GM12878 (cell line): Measurements from ENCODE around the gene TAAR8. TPM values are rescaled to one million over a fixed set of nuclear protein-coding genes. Genes with fewer than 3 reads are reported as not detected.

ENCODE experiments used
- ATAC-seq: fragments of 200-7000 bp; cut with Tn5 transposase; 3 replicates; pipeline ENCODE4 v1.9.1; 2020; ENCODE audit warnings: mild to moderate bottlenecking, moderate library complexity
- BruUV-seq: library from RNA; stranded (reverse); fragments of 400-500 nt; replicated peaks from 2 replicates; lab custom pipeline; 2021; lab: Mats Ljungman, UMichigan
- CTCF ChIA-PET: fragments of 300-600 bp; sonication (Branson Sonifier 250); formaldehyde crosslinking; extraction: SDS; loops from one replicate; lab custom pipeline; 2021; ENCODE audit warnings: inconsistent platforms; lab: Yijun Ruan, JAX
- POLR2A ChIA-PET: fragments of 350-600 bp; formaldehyde crosslinking; extraction: SDS; loops from one replicate; lab custom pipeline; 2021; ENCODE audit warnings: inconsistent platforms; lab: Charles Lee
- RAD21 ChIA-PET: fragments of 300-600 bp; sonication (Branson Sonifier 250); formaldehyde crosslinking; loops from one replicate; lab custom pipeline; 2023; ENCODE audit warnings: antibody characterized with exemption; ENCODE audit not compliant: unreplicated experiment; lab: Charles Lee
- SMC1A ChIA-PET: fragments of 300-600 bp; sonication (Branson Sonifier 250); formaldehyde crosslinking; loops from one replicate; lab custom pipeline; 2023; ENCODE audit not compliant: unreplicated experiment, uncharacterized antibody; lab: Charles Lee
- DNase-seq: peaks from one replicate; pipeline ENCODE4 v3.0.0-alpha.2; 2011; ENCODE audit warnings: low read depth, low spot score
- FAIRE-seq: peaks from 3 replicates; lab custom pipeline; 2011; peaks lifted over from hg19 to GRCh38; lab: Jason Lieb, UNC
- H2AFZ ChIP-seq: 2 replicates; pipeline ENCODE4 v1.6.0; 2011; ENCODE audit warnings: low read depth, low read length, control low read depth; ENCODE audit not compliant: control insufficient read depth
- H3K27ac ChIP-seq: 2 replicates; pipeline ENCODE4 v1.5.1; 2011; ENCODE audit warnings: control low read depth; ENCODE audit not compliant: control insufficient read depth, insufficient read depth
- H3K27me3 ChIP-seq, 2 experiments: replicated peaks in 1 of 2; 2 replicates each; pipeline versions ENCODE4 v1.6.0 to v1.6.1; 2011; ENCODE audit warnings: low read length in 1 of 2; ENCODE audit not compliant: control insufficient read depth in 2 of 2, insufficient read depth in 2 of 2
- H3K36me3 ChIP-seq, 2 experiments: 2 replicates each; pipeline ENCODE4 v1.5.1; 2011; ENCODE audit warnings: low read length in 1 of 2; ENCODE audit not compliant: control insufficient read depth in 2 of 2, insufficient read depth in 2 of 2
- H3K4me1 ChIP-seq: 2 replicates; pipeline ENCODE4 v1.6.1; 2011; ENCODE audit warnings: mild to moderate bottlenecking, low read length, moderate library complexity, mixed read lengths; ENCODE audit not compliant: control insufficient read depth, insufficient read depth
- H3K4me2 ChIP-seq: 2 replicates; pipeline ENCODE4 v1.6.0; 2011; ENCODE audit warnings: control low read depth; ENCODE audit not compliant: control insufficient read depth, insufficient read depth
- H3K4me3 ChIP-seq: fragments of 200-600 bp; sonication (generic); 2 replicates; pipeline ENCODE4 v1.5.1; 2016
- H3K79me2 ChIP-seq: 2 replicates; pipeline ENCODE4 v1.6.0; 2011; ENCODE audit warnings: low read length; ENCODE audit not compliant: control insufficient read depth, insufficient read depth
- H3K9ac ChIP-seq: 2 replicates; pipeline ENCODE4 v1.8.0; 2011; ENCODE audit warnings: low read length, control low read depth, mixed read lengths; ENCODE audit not compliant: control insufficient read depth, insufficient read depth
- H3K9me3 ChIP-seq: replicated peaks from 3 replicates; pipeline ENCODE4 v1.5.1; 2011; ENCODE audit warnings: mild to moderate bottlenecking, low read length; ENCODE audit not compliant: control insufficient read depth, insufficient read depth
- H4K20me1 ChIP-seq: 2 replicates; pipeline ENCODE4 v1.6.0; 2011; ENCODE audit not compliant: control insufficient read depth, insufficient read depth
- BHLHE40 ChIP-seq, 2 experiments: fragments of 450-650 bp in 1 of 2; IDR thresholded peaks; 2 replicates each; pipeline ENCODE4 v1.6.1; 2011 to 2017; ENCODE audit warnings: low read depth in 2 of 2, borderline replicate concordance in 1 of 2, improper control_type of control experiment in 1 of 2, low read length in 1 of 2, mild to moderate bottlenecking in 1 of 2
- CREB1 ChIP-seq: IDR thresholded peaks from 2 replicates; pipeline ENCODE4 v1.6.1; 2012; ENCODE audit warnings: low read depth, mild to moderate bottlenecking, inconsistent platforms
- FOXK2 ChIP-seq: fragments of 450-650 bp; IDR thresholded peaks from 2 replicates; pipeline ENCODE4 v1.6.1; 2017; ENCODE audit warnings: mild to moderate bottlenecking, moderate library complexity
- IKZF1 ChIP-seq: fragments of 450-650 bp; conservative IDR thresholded peaks from 2 replicates; pipeline ENCODE4 v1.6.1; 2017; ENCODE audit warnings: antibody characterized with exemption, mild to moderate bottlenecking
- IKZF2 ChIP-seq, 2 experiments: fragments of 450-650 bp; IDR thresholded peaks; 2 replicates each; pipeline ENCODE4 v1.6.1; 2017; ENCODE audit warnings: mild to moderate bottlenecking in 2 of 2, moderate library complexity in 2 of 2
- MAX ChIP-seq: IDR thresholded peaks from 2 replicates; pipeline ENCODE4 v1.6.1; 2012; ENCODE audit warnings: low read depth, low read length, improper control_type of control experiment
- MXI1 ChIP-seq: fragments of 150-350 bp; IDR thresholded peaks from 2 replicates; pipeline ENCODE4 v1.6.1; 2011; ENCODE audit warnings: low read depth, mild to moderate bottlenecking, inconsistent platforms, low read length, improper control_type of control experiment
- RAD51 ChIP-seq: fragments of 450-650 bp; IDR thresholded peaks from 2 replicates; pipeline ENCODE4 v1.6.1; 2016; ENCODE audit warnings: moderate library complexity, mild to moderate bottlenecking, inconsistent platforms
- RELB ChIP-seq: fragments of 450-650 bp; IDR thresholded peaks from 2 replicates; pipeline ENCODE4 v1.6.1; 2017; ENCODE audit warnings: low read depth, mild to moderate bottlenecking, moderate library complexity
- RUNX3 ChIP-seq: IDR thresholded peaks from 2 replicates; pipeline ENCODE4 v1.6.1; 2012; ENCODE audit warnings: low read length, inconsistent platforms
- SIN3A ChIP-seq: IDR thresholded peaks from 2 replicates; pipeline ENCODE4 v1.6.1; 2012; ENCODE audit warnings: low read depth, low read length, improper control_type of control experiment
- USF1 ChIP-seq: IDR thresholded peaks from 2 replicates; pipeline ENCODE4 v1.6.1; 2011; ENCODE audit warnings: borderline replicate concordance, low read depth, mild to moderate bottlenecking, moderate library complexity, mixed read lengths, low read length; ENCODE audit not compliant: insufficient read depth; ENCODE audit errors: extremely low read length
- USF2 ChIP-seq: IDR thresholded peaks from 2 replicates; pipeline ENCODE4 v1.6.1; 2011; ENCODE audit warnings: low read depth, low read length, improper control_type of control experiment, borderline replicate concordance
- ZNF384 ChIP-seq: IDR thresholded peaks from 2 replicates; pipeline ENCODE4 v1.6.1; 2012; ENCODE audit warnings: low read depth, mild to moderate bottlenecking, low read length, improper control_type of control experiment, borderline replicate concordance
- WGBS: methylation state at CpG from one replicate; pipeline ENCODE4 v1.1.6; 2016; ENCODE audit warnings: low lambda C conversion rate; ENCODE audit not compliant: insufficient replicate concordance, insufficient coverage; ENCODE audit errors: missing lambda C conversion rate; 5-methylcytosine and 5-hydroxymethylcytosine counted together
- in situ Hi-C: fragments of 300-500 bp; cut with MboI; formaldehyde crosslinking; loops from 9 replicates; pipeline ENCODE4 v1.14.3; 2018; ENCODE audit warnings: mixed read lengths
- intact Hi-C: fragments of 100-400 bp; cut with micrococcal nuclease; formaldehyde crosslinking; loops from one replicate; pipeline ENCODE4 v1.14.2; 2022; ENCODE audit not compliant: unreplicated experiment
- polyA plus RNA-seq, 11 experiments: library from polyadenylated mRNA; depleted of rRNA in 4 of 11; unstranded in 6 of 11; stranded (reverse) in 5 of 11; fragments of >200 nt; fragmentation: Nextera tagmentation in 4 of 11; fragmentation: Illumina TruSeq in 1 of 11; extraction: Ambion mirVana in 4 of 11; extraction: Trizol in 1 of 11; gene quantifications; 1 replicate in 1 of 11; 2 replicates in 10 of 11; pipeline versions ENCODE4 v1.2.1 to v1.2.3, GENCODE V29; 2011 to 2016; ENCODE audit warnings: inconsistent platforms in 2 of 11, missing spikeins in 2 of 11, low read depth in 1 of 11
- total RNA-seq, 4 experiments: library from RNA; depleted of rRNA in 3 of 4; stranded (reverse); fragments of >200 nt in 3 of 4; fragmentation: Illumina TruSeq in 1 of 4; extraction: Trizol in 1 of 4; gene quantifications; 2 replicates each; pipeline versions ENCODE4 v1.2.1 to v1.2.3, GENCODE V29; 2013 to 2021

TAAR8 gene
- total and polyA plus RNA-seq, 10 of the 15 experiments (the other 5 are each of a cell fraction or from before 2014, with no cell fraction given): not detected

- Histone ChIP-seq H3K27ac (peak overlapping the region; percentile 63), H3K4me1 (peaks cover 9% of the 10 kb centered on the region), H3K27me3 (no peaks in the 10 kb centered on the region), H3K4me2 (peak overlapping the region; percentile 67), H2AFZ (no peak overlapping the region), H3K4me3 (peak overlapping the region; percentile 61), H3K9ac (peak overlapping the region; percentile 51), H3K79me2 (peaks cover 68% of the 10 kb centered on the region), H4K20me1 (no peaks in the 10 kb centered on the region), H3K9me3 (no peaks in the 10 kb centered on the region), H3K36me3 (peaks cover 0 to 11% of the 10 kb centered on the region in 2 experiments; a peak in 1 of 4 replicates)
- ChIA-PET CTCF (interaction anchor here (0.8 to 1.0 kb wide), 2 partner anchors 11 to 27 kb away, joined by 3 to 4 read pairs; no protein-coding TSS in a partner anchor), SMC1A (interaction anchor here (2.1 to 3.0 kb wide), 2 partner anchors 15 to 231 kb away, joined by 7 to 24 read pairs; no protein-coding TSS in a partner anchor), POLR2A (interaction anchor here (0.6 to 2.7 kb wide), 2 partner anchors 10 to 15 kb away, joined by 5 to 25 read pairs; no protein-coding TSS in a partner anchor), RAD21 (interaction anchor here (0.7 to 2.4 kb wide), 2 partner anchors 16 to 27 kb away, joined by 3 to 10 read pairs; no protein-coding TSS in a partner anchor)
- 1% methylated on average over 4 of the region's 4 CpGs for WGBS
- in situ Hi-C loops: no loop called here
- intact Hi-C loops: loop anchor here (5.0 to 10.0 kb wide), 3 partner anchors 251 to 1443 kb away; partner anchors contain the start of genes RPS12 and TBPL1
- ATAC-seq (peak; percentile 40), FAIRE-seq (no peak), DNase-seq (no peak)
- no TSS peak for BruUV-seq
- TF ChIP-seq ZNF384 (no peak), RAD51 (peak; percentile 94), MAX (peak; percentile 78), MXI1 (peak; percentile 75), BHLHE40 (IDR thresholded peaks at IDR 0.05; ENCODE audit: borderline replicate concordance in 1 of 2, low read depth in 2 of 2, low read length in 1 of 2) (peak; percentile 63 to 80; a peak in 3 of 4 replicates), RELB (0 out of 2 replicates have a peak, but pooled peaks have one; percentile 29), USF1 (peak; percentile 45), SIN3A (no peak), IKZF2 (IDR thresholded peaks at IDR 0.05) (peak; percentile 27 to 45; a peak in 2 of 4 replicates), IKZF1 (peak; percentile 59; the same call in 1 of the 2 replicates), FOXK2 (no peak), RUNX3 (no peak; the same call in 1 of the 2 replicates), CREB1 (no peak), USF2 (peak; percentile 74; the same call in 1 of the 2 replicates)
Measured at GRCh38 chr6:132511210-132511830, 41.2 kb upstream of the TAAR8 start.
